Activated CD4-positive, alpha-beta T cell treated with anti-CD3 and anti-CD28 coated beads for 36 hours (primary cell): ENCODE measurements around the gene PTPRG. TPM values are rescaled to one million over a fixed set of nuclear protein-coding genes. Genes with fewer than 3 reads are reported as not detected.

ENCODE experiments used
- ATAC-seq: fragments of 200-7000 bp; cut with Tn5 transposase; one replicate; pipeline ENCODE4 v1.10.0; 2021; ENCODE audit warnings: mild to moderate bottlenecking, moderate library complexity
- CTCF ChIA-PET: fragments of 350-600 bp; sonication (Branson Sonifier 250); formaldehyde crosslinking; loops from one replicate; lab custom pipeline; 2021; ENCODE audit warnings: antibody characterized with exemption; lab: Charles Lee
- POLR2A ChIA-PET: fragments of 350-600 bp; sonication (Branson Sonifier 250); formaldehyde crosslinking; loops from one replicate; lab custom pipeline; 2021; ENCODE audit warnings: antibody characterized with exemption, inconsistent platforms; lab: Charles Lee
- DNase-seq: peaks from one replicate; pipeline ENCODE4 v3.0.0-alpha.2; 2020
- H3K27ac Mint-ChIP-seq: one replicate; pipeline ENCODE4 v1.8.0; 2021; ENCODE audit warnings: mixed read lengths
- H3K27me3 Mint-ChIP-seq: one replicate; pipeline ENCODE4 v1.8.0; 2021; ENCODE audit warnings: mixed read lengths
- H3K36me3 Mint-ChIP-seq: one replicate; pipeline ENCODE4 v1.8.0; 2021; ENCODE audit warnings: low read depth, mixed read lengths
- H3K4me1 Mint-ChIP-seq: one replicate; pipeline ENCODE4 v1.8.0; 2021; ENCODE audit warnings: mixed read lengths
- H3K4me3 Mint-ChIP-seq: one replicate; pipeline ENCODE4 v1.8.0; 2021; ENCODE audit warnings: mild to moderate bottlenecking, moderate library complexity, mixed read lengths
- H3K9me3 Mint-ChIP-seq: one replicate; pipeline ENCODE4 v1.8.0; 2021; ENCODE audit warnings: low read depth, mixed read lengths
- intact Hi-C, 2 experiments: fragments of 100-400 bp; cut with DNase I in 1 of 2; cut with micrococcal nuclease in 1 of 2; formaldehyde crosslinking; loops; one replicate each; pipeline versions ENCODE4 v1.14.2 to v1.15.1; 2022 to 2024; cut with DNase I, micrococcal nuclease
- total RNA-seq, 2 experiments: library from RNA; stranded (reverse); gene quantifications; one replicate each; pipeline ENCODE4 v1.2.3, GENCODE V29; 2021

Gene PTPRG
- total RNA-seq, 2 experiments from 2014 or later = 0.32 to 0.33 TPM

- POLR2A ChIA-PET = no interaction called here
- no peaks in the 10 kb centered on the region for H3K4me1 Mint-ChIP-seq
- H3K27me3 Mint-ChIP-seq = peaks cover 11% of the 10 kb centered on the region
- DNase-seq = no peak
- no peak overlapping the region for H3K4me3 Mint-ChIP-seq
- no peaks in the 10 kb centered on the region for H3K9me3 Mint-ChIP-seq
- H3K36me3 Mint-ChIP-seq = no peaks in the 10 kb centered on the region
- ATAC-seq = no peak
- H3K27ac Mint-ChIP-seq = no peak overlapping the region
- intact Hi-C loops = no loop called here
- CTCF ChIA-PET = no interaction called here
Measured at GRCh38 chr3:62149962-62150361, 588.6 kb downstream of the PTPRG start.

GRCh38 chr3:62151591-62151990, 590.2 kb downstream of the PTPRG start:
- Mint-ChIP-seq H3K27me3 (peaks cover 6% of the 10 kb centered on the region), H3K4me3 (no peak overlapping the region), H3K27ac (no peak overlapping the region), H3K9me3 (no peaks in the 10 kb centered on the region), H3K4me1 (no peaks in the 10 kb centered on the region), H3K36me3 (no peaks in the 10 kb centered on the region)
- ChIA-PET POLR2A (no interaction called here), CTCF (no interaction called here)
- intact Hi-C loops = no loop called here
- no peak for DNase-seq
- no peak for ATAC-seq

GRCh38 chr3:62153231-62153630, 591.9 kb downstream of the PTPRG start:
- DNase-seq (no peak), ATAC-seq (no peak)
- Mint-ChIP-seq H3K27me3 (peaks cover 8% of the 10 kb centered on the region), H3K9me3 (no peaks in the 10 kb centered on the region), H3K27ac (no peak overlapping the region), H3K4me3 (no peak overlapping the region), H3K36me3 (no peaks in the 10 kb centered on the region), H3K4me1 (no peaks in the 10 kb centered on the region)
- intact Hi-C loops = no loop called here
- ChIA-PET POLR2A (no interaction called here), CTCF (interaction anchor here (0.6 kb wide), 1 partner anchor 395 kb away, joined by 3 read pairs; no protein-coding TSS in a partner anchor)

GRCh38 chr3:62154457-62155148, 593.2 kb downstream of the PTPRG start:
- Mint-ChIP-seq H3K27me3 (peaks cover 6% of the 10 kb centered on the region), H3K27ac (no peak overlapping the region), H3K4me1 (no peaks in the 10 kb centered on the region), H3K4me3 (no peak overlapping the region), H3K9me3 (no peaks in the 10 kb centered on the region), H3K36me3 (no peaks in the 10 kb centered on the region)
- intact Hi-C loops = no loop called here
- ChIA-PET POLR2A (no interaction called here), CTCF (no interaction called here)
- ATAC-seq = no peak
- no peak for DNase-seq

- no peaks in the 10 kb centered on the region for H3K4me1 Mint-ChIP-seq
- no peak for DNase-seq
- no peaks in the 10 kb centered on the region for H3K9me3 Mint-ChIP-seq
- CTCF ChIA-PET = no interaction called here
- no peak overlapping the region for H3K4me3 Mint-ChIP-seq
- H3K27me3 Mint-ChIP-seq = peaks cover 6% of the 10 kb centered on the region
- ATAC-seq = no peak
- intact Hi-C loops = no loop called here
- H3K36me3 Mint-ChIP-seq = no peaks in the 10 kb centered on the region
- POLR2A ChIA-PET = no interaction called here
- no peak overlapping the region for H3K27ac Mint-ChIP-seq
Measured at GRCh38 chr3:62159056-62159708, 597.8 kb downstream of the PTPRG start.

- DNase-seq (no peak), ATAC-seq (no peak)
- CTCF ChIA-PET = no interaction called here
- peaks cover 6% of the 10 kb centered on the region for H3K27me3 Mint-ChIP-seq
- H3K9me3 Mint-ChIP-seq = no peaks in the 10 kb centered on the region
- no peaks in the 10 kb centered on the region for H3K4me1 Mint-ChIP-seq
- no peaks in the 10 kb centered on the region for H3K36me3 Mint-ChIP-seq
- intact Hi-C loops = no loop called here
- no peak overlapping the region for H3K4me3 Mint-ChIP-seq
- no peak overlapping the region for H3K27ac Mint-ChIP-seq
- POLR2A ChIA-PET = no interaction called here
Measured at GRCh38 chr3:62159709-62160092, 598.3 kb downstream of the PTPRG start.

- Mint-ChIP-seq H3K4me1 (no peaks in the 10 kb centered on the region), H3K4me3 (no peak overlapping the region), H3K36me3 (no peaks in the 10 kb centered on the region), H3K27ac (no peak overlapping the region), H3K27me3 (peaks cover 6% of the 10 kb centered on the region), H3K9me3 (no peaks in the 10 kb centered on the region)
- no peak for ATAC-seq
- ChIA-PET POLR2A (no interaction called here), CTCF (no interaction called here)
- no peak for DNase-seq
- intact Hi-C loops = no loop called here
Measured at GRCh38 chr3:62161371-62161770, 600.0 kb downstream of the PTPRG start.

GRCh38 chr3:62164196-62164595, 602.8 kb downstream of the PTPRG start:
- ChIA-PET CTCF (no interaction called here), POLR2A (no interaction called here)
- H3K9me3 Mint-ChIP-seq = no peaks in the 10 kb centered on the region
- H3K4me3 Mint-ChIP-seq = no peak overlapping the region
- intact Hi-C loops = no loop called here
- H3K27me3 Mint-ChIP-seq = peaks cover 4% of the 10 kb centered on the region
- H3K36me3 Mint-ChIP-seq = no peaks in the 10 kb centered on the region
- H3K4me1 Mint-ChIP-seq = no peaks in the 10 kb centered on the region
- ATAC-seq (no peak), DNase-seq (no peak)
- H3K27ac Mint-ChIP-seq = no peak overlapping the region

GRCh38 chr3:62164746-62165145, 603.4 kb downstream of the PTPRG start:
- no peaks in the 10 kb centered on the region for H3K36me3 Mint-ChIP-seq
- H3K4me1 Mint-ChIP-seq = no peaks in the 10 kb centered on the region
- no peaks in the 10 kb centered on the region for H3K9me3 Mint-ChIP-seq
- peaks cover 2% of the 10 kb centered on the region for H3K27me3 Mint-ChIP-seq
- no peak overlapping the region for H3K27ac Mint-ChIP-seq
- no peak overlapping the region for H3K4me3 Mint-ChIP-seq
- intact Hi-C loops = no loop called here
- ChIA-PET CTCF (interaction anchor here (0.6 kb wide), 1 partner anchor 200 kb away, joined by 3 read pairs; no protein-coding TSS in a partner anchor), POLR2A (no interaction called here)
- DNase-seq (no peak), ATAC-seq (no peak)

- H3K4me3 Mint-ChIP-seq = no peak overlapping the region
- no peaks in the 10 kb centered on the region for H3K36me3 Mint-ChIP-seq
- ATAC-seq (no peak), DNase-seq (no peak)
- peaks cover 4% of the 10 kb centered on the region for H3K9me3 Mint-ChIP-seq
- peaks cover 4% of the 10 kb centered on the region for H3K27me3 Mint-ChIP-seq
- POLR2A ChIA-PET = no interaction called here
- H3K27ac Mint-ChIP-seq = no peak overlapping the region
- CTCF ChIA-PET = no interaction called here
- intact Hi-C loops = no loop called here
- H3K4me1 Mint-ChIP-seq = no peaks in the 10 kb centered on the region
Measured at GRCh38 chr3:62167566-62168262, 606.3 kb downstream of the PTPRG start.

GRCh38 chr3:62168356-62168755, 607.0 kb downstream of the PTPRG start:
- intact Hi-C loops = no loop called here
- Mint-ChIP-seq H3K27me3 (peaks cover 4% of the 10 kb centered on the region), H3K4me3 (no peak overlapping the region), H3K36me3 (no peaks in the 10 kb centered on the region), H3K4me1 (no peaks in the 10 kb centered on the region), H3K9me3 (peaks cover 4% of the 10 kb centered on the region), H3K27ac (no peak overlapping the region)
- CTCF ChIA-PET = no interaction called here
- POLR2A ChIA-PET = no interaction called here
- ATAC-seq (no peak), DNase-seq (no peak)
